ENCODE data around the gene CA10.

GRCh38 chr17:51699303-51699702, 459.2 kb downstream of the CA10 start:
- TF ChIP-seq CTCF (IDR thresholded peaks at IDR 0.05; ENCODE audit: low read depth, low read length, poor library complexity, severe bottlenecking) (no peak), EZH2phosphoT487 (IDR thresholded peaks at IDR 0.05; ENCODE audit: borderline replicate concordance, low read length) (no peak)

Measured in DOHH2 (cell line).